HG02571 (cell line): Measurements from ENCODE around the gene IFIT2.
"Not testable (repeated sequence)": the region's sequence is repeated elsewhere in the genome, so short reads cannot be mapped to it uniquely, and the experiment has no call there.

ENCODE experiments used
- ATAC-seq: cut with Tn5 transposase; IDR thresholded peaks from one replicate; pipeline ENCODE4 v1.9.1; 2021; ENCODE audit warnings: mild to moderate bottlenecking, moderate library complexity; ENCODE audit not compliant: unreplicated experiment

Gene IFIT2, protein sequence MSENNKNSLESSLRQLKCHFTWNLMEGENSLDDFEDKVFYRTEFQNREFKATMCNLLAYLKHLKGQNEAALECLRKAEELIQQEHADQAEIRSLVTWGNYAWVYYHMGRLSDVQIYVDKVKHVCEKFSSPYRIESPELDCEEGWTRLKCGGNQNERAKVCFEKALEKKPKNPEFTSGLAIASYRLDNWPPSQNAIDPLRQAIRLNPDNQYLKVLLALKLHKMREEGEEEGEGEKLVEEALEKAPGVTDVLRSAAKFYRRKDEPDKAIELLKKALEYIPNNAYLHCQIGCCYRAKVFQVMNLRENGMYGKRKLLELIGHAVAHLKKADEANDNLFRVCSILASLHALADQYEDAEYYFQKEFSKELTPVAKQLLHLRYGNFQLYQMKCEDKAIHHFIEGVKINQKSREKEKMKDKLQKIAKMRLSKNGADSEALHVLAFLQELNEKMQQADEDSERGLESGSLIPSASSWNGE

DNA sequence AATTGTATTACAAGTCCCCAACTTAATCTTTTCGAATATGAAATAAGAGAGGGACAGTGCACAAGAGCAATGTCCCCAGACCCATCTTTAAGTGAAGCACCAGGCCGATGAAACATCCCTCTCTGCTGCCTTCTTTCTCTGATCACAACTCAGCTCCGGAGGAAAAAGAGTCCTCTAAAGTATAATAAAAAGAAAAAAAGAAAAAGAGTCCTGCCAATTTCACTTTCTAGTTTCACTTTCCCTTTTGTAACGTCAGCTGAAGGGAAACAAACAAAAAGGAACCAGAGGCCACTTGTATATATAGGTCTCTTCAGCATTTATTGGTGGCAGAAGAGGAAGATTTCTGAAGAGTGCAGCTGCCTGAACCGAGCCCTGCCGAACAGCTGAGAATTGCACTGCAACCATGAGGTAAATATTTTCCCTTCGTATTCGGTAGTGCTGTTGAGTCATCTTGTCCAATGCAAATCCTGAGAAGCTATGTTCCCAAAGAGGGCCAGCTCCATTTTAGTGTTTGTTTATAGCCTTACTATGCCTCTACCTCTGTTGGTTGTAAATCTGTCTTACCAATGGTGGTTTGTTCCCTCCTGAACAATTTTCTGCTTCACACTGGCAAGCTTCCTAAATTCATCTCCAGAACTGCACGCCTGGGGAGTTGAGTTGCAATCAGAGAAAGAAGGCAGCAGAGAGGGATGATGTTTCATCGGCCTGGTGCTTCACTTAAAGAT is at the start of gene IFIT2:
IFIT2 (plus strand) TSS at position 326 of the 725 bp plus-strand sequence; CDS start at position 404, 78 bp downstream.
- ATAC-seq, result peak; percentile 72

DNA sequence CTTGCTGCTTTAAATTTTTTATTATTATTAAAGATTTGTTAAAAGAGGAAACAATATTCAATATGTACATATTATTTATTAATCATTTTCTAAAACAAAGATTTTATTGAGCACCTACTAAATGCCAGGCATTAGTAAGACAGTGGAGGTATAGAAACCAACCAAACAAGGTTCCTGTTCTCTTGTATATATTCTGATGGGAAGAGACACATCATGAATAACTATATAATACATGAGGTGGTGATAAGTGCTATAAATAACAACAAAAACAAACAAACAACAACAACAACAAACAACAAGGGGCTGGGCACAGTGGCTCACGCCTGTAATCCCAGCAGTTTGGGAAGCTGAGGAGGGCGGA is 49.6 kb upstream of the IFIT2 start:
- ATAC-seq, result no peak

DNA sequence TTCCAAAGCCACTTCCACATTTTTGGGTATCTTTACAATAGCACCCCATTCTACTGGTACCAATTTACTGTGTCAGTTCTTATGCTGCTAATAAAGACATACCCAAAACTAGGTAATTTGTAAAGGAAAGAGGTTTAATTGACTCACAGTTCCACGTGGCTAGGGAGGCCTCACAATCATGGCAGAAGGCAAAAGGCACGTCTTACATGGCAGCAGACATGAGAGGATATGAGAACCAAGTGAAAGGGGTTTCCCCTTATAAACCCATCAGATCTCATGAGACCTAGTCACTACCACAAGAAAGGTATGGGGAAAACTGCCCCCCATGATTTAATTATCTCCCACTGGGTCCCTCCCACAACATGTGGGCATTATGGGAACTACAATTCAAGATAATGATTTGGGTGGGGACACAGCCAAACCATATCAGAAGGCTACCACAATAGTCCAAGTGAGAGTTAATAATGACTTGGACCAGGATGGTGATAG is 46.7 kb upstream of the IFIT2 start:
- not testable (repeated sequence) for ATAC-seq

DNA sequence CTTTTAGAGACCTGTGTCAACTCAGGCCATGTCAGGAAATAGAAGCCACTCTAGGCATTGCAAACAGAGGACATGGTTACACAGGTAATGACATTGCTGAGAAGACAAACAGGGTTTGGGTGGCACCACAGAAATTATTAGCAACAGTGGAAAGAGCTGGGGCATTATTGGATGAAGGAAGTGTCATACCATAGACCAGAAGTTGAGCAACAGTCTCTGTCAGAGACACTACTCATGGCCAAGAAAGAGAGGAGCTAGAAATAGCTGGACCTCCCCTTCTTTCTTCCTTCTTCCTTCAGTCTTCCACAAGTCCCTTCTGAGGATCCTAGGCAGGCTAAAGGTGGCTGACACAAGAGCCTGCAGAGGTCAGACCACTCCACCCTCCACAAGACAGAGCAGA is 46.1 kb upstream of the IFIT2 start:
- no peak for ATAC-seq

DNA sequence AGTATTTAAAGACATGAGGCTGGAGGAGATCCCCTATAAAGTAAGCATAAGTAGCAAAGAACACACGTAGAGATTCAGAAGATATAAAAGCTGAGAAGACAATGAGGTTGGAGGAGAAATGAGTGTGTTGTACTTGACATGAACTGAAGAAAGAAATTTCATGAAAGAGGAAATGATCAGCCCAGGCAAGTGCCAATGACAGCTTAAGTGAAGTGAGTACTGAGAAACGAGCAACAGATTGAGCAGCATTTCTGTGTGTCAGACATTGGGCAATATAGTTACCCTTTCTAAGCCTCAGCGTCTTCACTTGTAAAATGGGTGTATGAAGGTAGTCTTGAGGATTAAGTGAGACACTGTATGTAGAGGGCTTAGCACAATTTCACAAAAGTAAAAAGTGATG is 45.5 kb upstream of the IFIT2 start:
- no peak for ATAC-seq

DNA sequence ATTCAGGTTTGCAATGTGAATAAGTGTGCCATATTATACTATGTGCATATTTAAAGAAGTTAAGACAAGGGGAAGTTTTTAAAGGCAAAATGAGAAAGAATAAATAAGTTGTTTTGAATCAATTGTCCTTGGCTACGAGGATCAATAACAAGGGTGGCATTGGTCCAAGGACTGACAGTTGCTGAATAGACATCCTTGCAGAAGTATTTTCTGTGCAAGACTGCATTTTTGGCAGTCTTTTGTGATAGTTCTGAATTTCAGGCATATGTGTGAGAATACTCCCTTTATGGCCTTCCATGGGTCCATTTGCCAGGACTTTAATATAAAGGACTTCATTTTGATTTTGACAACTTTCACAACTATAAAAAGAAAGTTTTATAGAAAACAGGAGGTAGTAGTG is 44.9 kb upstream of the IFIT2 start:
- ATAC-seq, result no peak

DNA sequence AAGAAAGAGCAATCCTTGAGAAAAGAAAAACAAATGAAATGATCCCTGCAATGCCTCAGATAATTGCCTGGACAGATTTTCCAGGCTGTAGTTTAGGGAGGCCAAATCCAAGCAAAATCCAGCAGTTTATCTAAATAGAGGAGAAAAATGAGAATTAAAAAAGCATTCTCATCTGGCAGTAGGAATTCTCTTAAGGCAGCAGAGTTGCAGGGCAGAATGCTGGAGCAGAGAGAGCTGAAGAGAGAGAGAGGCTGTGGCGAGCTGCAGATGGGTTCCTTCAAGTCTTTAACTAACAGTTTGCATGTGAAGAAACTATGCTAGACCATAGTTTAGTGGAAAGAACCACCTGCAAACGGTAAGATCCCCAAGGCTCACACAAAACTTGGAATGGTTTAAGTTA is 44.3 kb upstream of the IFIT2 start:
- no peak for ATAC-seq

DNA sequence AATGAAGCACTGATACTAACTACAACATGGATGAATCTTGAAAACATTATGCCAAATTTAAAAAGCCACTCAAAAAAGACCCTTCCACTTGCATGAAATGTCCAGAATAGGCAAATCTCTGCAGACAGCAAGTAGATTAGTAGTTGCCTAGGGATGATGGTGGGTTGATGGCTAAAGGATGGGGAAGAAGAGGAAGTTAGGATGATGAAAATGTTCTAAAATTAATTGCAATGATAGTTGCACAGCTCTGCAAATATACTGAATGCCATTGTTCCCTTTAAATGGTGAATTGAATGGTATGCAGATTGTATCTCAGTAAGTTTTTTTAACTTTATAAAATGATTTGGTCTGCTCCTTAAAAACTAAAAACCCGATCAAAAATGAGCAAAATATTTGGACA is 43.0 kb upstream of the IFIT2 start:
- ATAC-seq, result no peak

DNA sequence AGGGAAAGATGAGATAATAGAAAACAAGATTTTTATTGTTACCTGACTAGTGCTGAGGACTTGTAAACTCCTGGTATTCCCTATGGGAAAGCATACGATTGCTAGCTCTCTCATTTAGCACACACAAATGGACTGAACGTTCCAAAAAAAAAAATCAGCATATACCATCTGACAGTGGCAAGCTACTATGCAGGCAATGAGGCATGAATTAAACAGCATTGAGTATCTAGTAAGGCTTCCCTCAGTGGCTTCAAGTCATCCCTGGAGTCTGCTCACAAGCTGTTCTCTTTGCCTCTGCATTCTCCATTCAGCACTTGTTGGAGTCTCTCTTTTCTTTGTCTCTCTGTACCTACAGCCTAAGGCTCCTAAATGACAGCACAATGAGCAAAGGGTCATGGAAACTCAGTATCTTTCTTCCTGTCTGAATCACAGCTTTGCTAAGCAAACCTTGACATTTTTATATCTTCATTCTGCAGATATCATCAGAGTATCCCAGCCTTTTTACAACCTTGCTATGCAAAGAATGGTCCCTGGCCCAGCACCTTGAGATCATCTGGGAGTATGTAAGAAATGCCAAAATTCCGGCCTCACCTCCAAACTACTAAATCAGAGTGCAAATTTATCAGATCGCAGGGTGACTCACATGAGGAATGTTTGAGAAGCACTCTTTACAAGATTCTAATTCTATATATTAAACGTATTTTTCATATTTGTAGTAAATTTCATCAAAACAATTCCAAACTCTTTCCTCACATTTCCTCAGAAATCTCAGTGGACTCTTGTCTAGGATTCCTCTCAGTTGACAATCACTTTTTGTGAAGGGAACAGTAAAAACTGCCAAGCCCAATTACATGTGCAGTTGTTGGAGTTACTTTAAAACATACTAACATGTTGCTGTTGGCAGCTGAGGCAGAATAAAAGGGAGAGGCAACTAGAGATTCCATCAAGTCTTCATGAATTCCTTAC is 39.5 kb upstream of the IFIT2 start:
- ATAC-seq, result no peak

DNA sequence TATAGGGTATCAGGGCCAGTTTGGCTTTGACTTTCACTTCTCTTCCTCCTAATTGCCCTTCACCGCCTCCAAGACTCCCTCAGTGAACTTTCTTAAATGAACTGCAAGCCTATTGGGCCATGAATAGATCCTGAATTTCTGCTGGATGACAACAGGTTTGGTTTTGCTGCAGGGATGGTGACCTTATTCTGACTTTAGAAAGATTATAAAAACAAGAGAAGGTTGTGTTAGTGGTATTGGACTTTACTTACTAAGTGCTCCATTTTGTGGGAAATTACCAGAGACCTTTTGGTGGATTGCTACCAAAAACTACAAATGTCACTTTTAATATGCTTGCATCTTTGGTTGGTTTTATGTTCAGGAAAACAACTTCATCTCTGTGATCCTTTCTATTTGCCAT is 38.8 kb upstream of the IFIT2 start:
- no peak for ATAC-seq

DNA sequence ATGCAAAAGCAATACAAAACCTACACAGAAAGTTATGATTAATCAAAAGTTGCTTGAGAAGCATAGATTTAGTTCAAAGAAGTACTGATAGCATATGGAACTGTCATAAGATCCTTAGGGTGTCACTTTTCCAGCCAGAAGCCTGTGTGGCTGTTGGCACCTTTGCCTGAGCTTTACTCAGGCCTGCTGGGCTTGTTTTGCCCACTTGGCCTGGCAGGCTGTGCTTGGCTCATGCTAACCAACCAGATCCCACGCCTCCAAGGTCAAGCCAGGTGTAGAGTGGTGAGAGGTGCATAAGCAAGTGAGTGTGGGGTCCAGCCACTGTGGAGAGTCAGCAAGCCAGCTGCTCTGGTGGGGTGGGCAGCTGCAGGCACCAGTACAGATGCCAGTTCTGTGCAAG is 38.3 kb upstream of the IFIT2 start:
- ATAC-seq, result no peak

DNA sequence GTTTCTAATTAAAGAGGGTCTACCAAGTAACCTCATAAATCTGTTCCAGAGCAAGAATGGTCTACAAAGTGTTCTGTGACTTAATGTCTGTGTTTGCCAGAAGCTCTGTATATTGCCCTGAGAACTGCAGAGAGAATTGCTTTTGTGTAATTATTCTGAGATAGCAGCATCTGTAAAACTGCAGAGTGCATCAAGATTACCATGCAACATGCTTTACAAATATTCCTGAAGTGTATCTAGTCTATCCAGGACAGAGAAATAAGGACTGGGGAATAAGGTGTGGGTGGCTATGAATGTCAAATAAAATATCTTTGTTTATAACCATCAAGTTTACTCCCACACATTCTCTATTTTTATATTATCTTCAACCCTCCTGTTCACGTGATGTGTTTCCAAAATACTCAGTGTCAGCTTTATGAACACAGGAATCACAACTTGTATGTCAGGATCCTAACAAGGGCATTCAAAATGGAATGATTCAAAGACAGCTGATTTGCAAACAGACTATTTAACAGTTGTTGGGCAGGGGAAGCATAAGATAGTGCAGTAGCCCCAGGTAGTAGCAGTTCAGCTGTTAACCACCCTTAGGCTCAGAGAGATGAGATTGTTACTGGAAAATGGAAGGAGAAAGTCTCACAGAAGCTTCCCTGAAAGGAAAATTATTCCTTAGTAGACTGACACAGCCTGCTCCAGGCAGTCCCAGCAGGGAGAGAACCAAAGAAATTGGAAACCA is 35.0 kb upstream of the IFIT2 start:
- no peak for ATAC-seq

DNA sequence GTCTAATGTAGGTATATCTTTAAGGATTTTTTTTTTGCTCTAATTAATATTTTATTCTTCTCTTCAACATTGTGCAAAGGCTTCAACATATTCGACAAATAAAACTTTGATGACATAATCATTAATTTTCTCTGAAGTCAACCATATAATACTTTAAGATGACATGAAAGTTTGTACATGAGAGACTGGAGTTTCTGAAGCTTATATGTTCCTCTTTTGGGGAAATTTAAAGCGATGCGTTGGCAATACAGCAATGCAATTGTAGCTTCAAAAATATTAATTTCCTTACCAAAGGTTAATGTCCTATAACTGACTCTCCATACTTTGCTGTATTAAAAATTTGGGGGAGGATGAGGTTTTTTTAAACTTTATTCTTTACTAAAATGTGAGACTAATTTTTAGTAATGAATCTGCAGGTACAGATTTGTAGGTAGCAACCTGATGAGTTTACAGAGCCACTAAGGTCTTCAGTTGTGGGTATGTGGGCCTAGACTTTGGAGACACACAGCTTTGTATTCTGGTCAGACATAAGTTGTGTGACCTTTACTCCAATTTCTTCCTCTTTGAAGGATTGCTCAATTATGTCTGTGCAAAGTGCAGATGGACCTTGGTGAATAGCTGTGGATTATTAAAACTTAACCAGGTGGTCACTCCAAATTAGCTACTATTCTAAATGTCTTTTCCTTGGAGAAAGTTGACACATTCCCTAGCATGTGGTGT is 32.3 kb upstream of the IFIT2 start:
- no peak for ATAC-seq

DNA sequence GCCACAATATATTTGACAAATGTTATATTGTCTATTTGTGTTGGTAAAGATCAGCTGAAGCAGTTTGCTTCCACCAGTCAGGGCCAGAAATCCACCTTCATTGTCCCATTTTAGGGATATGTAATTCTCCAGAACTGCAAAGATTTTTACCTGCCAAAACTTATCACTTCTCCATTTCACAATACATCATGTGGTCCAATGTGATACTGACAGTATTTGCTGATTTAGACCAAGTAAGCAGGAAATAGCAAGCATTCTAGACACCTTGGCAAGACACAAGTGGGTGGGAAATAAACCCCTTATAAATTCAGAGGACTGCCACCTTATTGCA is 31.7 kb upstream of the IFIT2 start:
- ATAC-seq, result no peak

DNA sequence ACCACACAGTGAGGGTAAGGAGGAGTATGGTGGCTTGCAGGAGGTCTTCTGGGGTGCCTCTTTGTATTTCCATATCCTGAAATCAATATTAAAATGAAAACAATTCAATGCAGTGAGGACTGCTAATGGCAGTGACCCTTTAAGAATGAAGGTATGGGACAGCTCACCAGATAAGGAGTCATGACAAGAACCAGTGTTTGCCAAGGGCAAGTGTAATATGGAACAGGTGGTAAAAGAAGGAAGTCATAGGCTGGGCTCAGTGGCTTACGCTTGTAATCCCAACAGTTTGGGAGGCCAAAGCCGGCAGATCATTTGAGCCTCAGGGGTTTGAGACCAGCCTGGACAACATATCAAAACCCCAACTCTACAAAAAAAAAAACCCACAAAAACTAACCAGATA is 30.3 kb upstream of the IFIT2 start:
- no peak for ATAC-seq

DNA sequence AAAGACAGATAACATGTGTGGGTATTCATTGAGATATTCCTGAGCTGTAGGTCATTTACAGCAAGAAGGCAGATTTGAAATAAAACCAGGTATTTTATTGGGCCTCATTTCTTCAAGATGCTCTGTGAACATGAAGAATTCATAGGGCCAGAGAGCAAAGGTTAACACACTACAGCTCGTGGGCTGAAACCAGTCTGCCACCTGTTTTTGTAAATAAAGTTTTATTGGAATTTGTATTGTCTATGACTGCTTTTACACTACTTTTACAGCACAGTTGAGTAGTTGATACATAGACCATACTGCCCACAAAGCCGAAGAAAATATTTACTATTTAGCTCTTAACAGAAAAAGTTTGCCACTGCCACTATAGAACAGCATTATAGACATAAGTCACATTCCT is 28.2 kb upstream of the IFIT2 start:
- no peak for ATAC-seq

DNA sequence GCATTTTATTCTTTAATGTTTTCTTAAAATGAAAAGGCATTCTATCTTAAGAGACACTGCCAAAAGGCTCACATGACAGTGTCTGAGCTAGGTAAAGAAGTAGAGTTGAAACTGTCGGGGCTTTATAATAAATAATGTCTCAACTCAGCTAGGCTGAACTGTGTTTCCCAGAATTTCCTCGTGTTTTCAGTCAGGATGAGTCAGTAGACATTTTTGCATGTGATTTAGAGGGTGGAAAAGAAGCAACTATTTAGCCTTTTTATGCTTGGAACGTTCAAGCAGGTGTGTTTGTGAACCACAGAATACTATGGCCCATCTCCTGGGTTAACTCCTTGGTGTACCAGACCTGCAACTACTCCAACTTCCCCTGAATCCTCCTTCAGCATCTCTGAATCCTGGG is 26.9 kb upstream of the IFIT2 start:
- ATAC-seq, result no peak

DNA sequence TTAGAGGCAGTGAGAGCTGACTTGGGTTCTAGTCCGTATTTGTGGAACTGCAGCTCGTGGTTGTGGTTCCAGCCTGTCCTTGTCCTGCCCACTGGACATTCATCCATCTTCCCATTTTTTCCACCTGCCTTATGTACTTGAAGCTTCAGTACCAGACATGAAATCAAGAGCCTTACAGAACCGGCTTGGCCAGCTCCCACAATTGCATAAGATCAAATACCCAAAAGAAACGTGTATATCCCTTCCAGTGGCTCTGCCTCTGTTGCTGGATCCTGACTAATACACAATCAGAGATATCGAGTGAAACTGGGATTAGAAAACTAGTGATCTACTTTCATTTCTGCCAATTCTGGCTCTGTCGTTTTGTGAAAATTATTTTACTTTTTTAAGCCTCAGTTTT is 26.5 kb upstream of the IFIT2 start:
- no peak for ATAC-seq

DNA sequence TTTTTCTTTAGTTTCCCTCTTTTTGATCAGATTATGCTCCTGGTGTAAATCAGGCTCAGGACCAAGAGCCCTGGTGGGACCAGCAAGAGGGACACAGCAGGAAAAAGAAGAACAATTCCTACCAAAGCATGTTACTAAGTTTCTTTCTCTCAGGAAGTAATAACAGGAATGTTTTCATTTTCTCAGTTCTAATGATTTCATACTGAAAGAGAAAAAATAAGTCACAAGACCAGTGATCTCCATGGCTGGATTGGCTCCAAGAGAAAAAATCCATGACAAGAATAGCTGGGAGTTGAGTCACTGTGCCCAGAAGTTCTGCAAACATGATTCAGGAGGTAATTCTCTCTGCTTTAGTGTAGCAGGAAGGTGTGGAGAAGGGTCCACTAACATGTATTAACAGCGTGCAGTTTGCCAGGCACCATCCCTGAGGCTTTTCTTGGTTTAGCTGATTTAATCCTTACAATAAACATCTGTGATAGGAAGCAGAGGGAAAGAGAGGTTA is 23.8 kb upstream of the IFIT2 start:
- no peak for ATAC-seq
